Measurements from ENCODE around the gene CUX1. TPM values are rescaled to one million over a fixed set of nuclear protein-coding genes. Genes with fewer than 3 reads are reported as not detected.

The CUX1 gene
- total RNA-seq, 1 experiment from 2014 or later, result 64.3 TPM

DNA sequence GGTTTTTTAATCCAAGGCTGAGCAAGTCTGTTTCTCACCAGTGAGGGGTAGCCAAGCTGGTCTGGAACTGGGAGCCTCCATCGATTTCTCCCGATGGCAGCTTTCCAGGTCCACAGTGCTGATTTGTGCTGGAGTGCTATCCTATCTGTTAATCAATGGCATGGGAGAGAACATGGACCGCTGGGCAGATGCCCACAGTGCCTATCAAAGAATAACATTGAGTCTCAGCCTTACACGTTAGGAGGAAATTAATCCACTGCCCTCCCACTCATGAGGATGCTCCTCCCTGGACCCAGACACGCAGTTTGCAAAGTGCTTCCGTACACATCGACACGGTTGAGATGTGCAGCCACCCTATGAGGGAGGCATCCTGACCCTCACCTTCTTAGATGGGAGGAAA, 36.0 kb upstream of the CUX1 start:
- ChIA-PET CTCF (no interaction called here), POLR2A (no interaction called here)
- Mint-ChIP-seq H3K36me3 (no peaks in the 10 kb centered on the region), H3K4me3 (no peak overlapping the region), H3K9me3 (no peaks in the 10 kb centered on the region), H3K4me1 (no peaks in the 10 kb centered on the region), H3K27me3 (ENCODE audit: low read depth) (peaks cover 2% of the 10 kb centered on the region; the same call in 1 of the 2 replicates), H3K27ac (no peak overlapping the region)
- DNase-seq (ENCODE audit: low spot score) (no peak), ATAC-seq (no peak)
- TF ChIP-seq ZNF232 (CRISPR knock-in tag; IDR thresholded peaks at IDR 0.05) (no peak), EMX1 (CRISPR knock-in tag; IDR thresholded peaks at IDR 0.05) (no peak), JAZF1 (CRISPR knock-in tag; IDR thresholded peaks at IDR 0.05) (no peak), NR3C1 (CRISPR knock-in tag; conservative IDR thresholded peaks at IDR 0.05; ENCODE audit: low read depth) (no peak), ZBTB21 (CRISPR knock-in tag; IDR thresholded peaks at IDR 0.05; ENCODE audit: borderline replicate concordance) (no peak), GRHL2 (CRISPR knock-in tag; IDR thresholded peaks at IDR 0.05; ENCODE audit: insufficient replicate concordance, severe bottlenecking) (no peak), ESRRA (CRISPR knock-in tag; IDR thresholded peaks at IDR 0.05; ENCODE audit: borderline replicate concordance) (no peak)
- TF ChIP-seq, protein P1, sequence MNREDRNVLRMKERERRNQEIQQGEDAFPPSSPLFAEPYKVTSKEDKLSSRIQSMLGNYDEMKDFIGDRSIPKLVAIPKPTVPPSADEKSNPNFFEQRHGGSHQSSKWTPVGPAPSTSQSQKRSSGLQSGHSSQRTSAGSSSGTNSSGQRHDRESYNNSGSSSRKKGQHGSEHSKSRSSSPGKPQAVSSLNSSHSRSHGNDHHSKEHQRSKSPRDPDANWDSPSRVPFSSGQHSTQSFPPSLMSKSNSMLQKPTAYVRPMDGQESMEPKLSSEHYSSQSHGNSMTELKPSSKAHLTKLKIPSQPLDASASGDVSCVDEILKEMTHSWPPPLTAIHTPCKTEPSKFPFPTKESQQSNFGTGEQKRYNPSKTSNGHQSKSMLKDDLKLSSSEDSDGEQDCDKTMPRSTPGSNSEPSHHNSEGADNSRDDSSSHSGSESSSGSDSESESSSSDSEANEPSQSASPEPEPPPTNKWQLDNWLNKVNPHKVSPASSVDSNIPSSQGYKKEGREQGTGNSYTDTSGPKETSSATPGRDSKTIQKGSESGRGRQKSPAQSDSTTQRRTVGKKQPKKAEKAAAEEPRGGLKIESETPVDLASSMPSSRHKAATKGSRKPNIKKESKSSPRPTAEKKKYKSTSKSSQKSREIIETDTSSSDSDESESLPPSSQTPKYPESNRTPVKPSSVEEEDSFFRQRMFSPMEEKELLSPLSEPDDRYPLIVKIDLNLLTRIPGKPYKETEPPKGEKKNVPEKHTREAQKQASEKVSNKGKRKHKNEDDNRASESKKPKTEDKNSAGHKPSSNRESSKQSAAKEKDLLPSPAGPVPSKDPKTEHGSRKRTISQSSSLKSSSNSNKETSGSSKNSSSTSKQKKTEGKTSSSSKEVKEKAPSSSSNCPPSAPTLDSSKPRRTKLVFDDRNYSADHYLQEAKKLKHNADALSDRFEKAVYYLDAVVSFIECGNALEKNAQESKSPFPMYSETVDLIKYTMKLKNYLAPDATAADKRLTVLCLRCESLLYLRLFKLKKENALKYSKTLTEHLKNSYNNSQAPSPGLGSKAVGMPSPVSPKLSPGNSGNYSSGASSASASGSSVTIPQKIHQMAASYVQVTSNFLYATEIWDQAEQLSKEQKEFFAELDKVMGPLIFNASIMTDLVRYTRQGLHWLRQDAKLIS (CRISPR knock-in tag; IDR thresholded peaks at IDR 0.05; ENCODE audit: borderline replicate concordance), result no peak
- TF ChIP-seq, protein P2, sequence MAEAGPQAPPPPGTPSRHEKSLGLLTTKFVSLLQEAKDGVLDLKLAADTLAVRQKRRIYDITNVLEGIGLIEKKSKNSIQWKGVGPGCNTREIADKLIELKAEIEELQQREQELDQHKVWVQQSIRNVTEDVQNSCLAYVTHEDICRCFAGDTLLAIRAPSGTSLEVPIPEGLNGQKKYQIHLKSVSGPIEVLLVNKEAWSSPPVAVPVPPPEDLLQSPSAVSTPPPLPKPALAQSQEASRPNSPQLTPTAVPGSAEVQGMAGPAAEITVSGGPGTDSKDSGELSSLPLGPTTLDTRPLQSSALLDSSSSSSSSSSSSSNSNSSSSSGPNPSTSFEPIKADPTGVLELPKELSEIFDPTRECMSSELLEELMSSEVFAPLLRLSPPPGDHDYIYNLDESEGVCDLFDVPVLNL (CRISPR knock-in tag; IDR thresholded peaks at IDR 0.05; ENCODE audit: borderline replicate concordance, low read depth), result no peak

DNA sequence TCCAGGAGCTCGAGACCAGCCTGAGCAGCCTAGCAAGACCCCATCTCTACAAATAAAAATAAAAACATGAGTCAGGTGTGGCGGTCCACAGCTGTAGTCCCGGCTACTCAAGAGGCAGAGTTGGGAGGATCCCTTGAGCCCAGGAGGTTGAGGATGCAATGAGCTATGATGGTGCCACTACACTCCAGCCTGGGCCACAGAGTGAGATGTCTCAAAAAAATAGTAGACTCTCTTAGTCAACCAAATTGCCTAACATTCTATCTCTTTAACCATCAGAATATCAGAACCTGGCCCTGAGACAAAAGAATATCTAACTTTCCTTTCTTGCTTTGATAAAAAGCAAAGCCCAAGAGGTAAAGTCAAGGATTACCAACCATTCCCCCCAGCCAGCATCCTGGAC, 35.0 kb upstream of the CUX1 start:
- Mint-ChIP-seq H3K27ac (no peak overlapping the region), H3K4me1 (no peaks in the 10 kb centered on the region), H3K9me3 (no peaks in the 10 kb centered on the region), H3K27me3 (ENCODE audit: low read depth) (peaks cover 2% of the 10 kb centered on the region; the same call in 1 of the 2 replicates), H3K36me3 (no peaks in the 10 kb centered on the region), H3K4me3 (no peak overlapping the region)
- ATAC-seq (no peak), DNase-seq (ENCODE audit: low spot score) (no peak)
- ChIA-PET CTCF (no interaction called here), POLR2A (no interaction called here)
- TF ChIP-seq, protein P3, sequence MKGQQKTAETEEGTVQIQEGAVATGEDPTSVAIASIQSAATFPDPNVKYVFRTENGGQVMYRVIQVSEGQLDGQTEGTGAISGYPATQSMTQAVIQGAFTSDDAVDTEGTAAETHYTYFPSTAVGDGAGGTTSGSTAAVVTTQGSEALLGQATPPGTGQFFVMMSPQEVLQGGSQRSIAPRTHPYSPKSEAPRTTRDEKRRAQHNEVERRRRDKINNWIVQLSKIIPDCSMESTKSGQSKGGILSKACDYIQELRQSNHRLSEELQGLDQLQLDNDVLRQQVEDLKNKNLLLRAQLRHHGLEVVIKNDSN (CRISPR knock-in tag; IDR thresholded peaks at IDR 0.05), result no peak
- TF ChIP-seq, protein P4, sequence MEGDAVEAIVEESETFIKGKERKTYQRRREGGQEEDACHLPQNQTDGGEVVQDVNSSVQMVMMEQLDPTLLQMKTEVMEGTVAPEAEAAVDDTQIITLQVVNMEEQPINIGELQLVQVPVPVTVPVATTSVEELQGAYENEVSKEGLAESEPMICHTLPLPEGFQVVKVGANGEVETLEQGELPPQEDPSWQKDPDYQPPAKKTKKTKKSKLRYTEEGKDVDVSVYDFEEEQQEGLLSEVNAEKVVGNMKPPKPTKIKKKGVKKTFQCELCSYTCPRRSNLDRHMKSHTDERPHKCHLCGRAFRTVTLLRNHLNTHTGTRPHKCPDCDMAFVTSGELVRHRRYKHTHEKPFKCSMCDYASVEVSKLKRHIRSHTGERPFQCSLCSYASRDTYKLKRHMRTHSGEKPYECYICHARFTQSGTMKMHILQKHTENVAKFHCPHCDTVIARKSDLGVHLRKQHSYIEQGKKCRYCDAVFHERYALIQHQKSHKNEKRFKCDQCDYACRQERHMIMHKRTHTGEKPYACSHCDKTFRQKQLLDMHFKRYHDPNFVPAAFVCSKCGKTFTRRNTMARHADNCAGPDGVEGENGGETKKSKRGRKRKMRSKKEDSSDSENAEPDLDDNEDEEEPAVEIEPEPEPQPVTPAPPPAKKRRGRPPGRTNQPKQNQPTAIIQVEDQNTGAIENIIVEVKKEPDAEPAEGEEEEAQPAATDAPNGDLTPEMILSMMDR (IDR thresholded peaks at IDR 0.05), result no peak
- TF ChIP-seq GRHL2 (CRISPR knock-in tag; IDR thresholded peaks at IDR 0.05; ENCODE audit: insufficient replicate concordance, severe bottlenecking) (no peak), ZNF671 (CRISPR knock-in tag; IDR thresholded peaks at IDR 0.05) (no peak), SP1 (CRISPR knock-in tag; conservative IDR thresholded peaks at IDR 0.05) (no peak), RORB (CRISPR knock-in tag; IDR thresholded peaks at IDR 0.05) (no peak), ZNF232 (CRISPR knock-in tag; IDR thresholded peaks at IDR 0.05) (no peak), CBFB (CRISPR knock-in tag; IDR thresholded peaks at IDR 0.05; ENCODE audit: low read depth) (no peak), MYBL2 (CRISPR knock-in tag; IDR thresholded peaks at IDR 0.05) (no peak), OVOL2 (CRISPR knock-in tag; IDR thresholded peaks at IDR 0.05; ENCODE audit: borderline replicate concordance) (no peak), TP53 (CRISPR knock-in tag; IDR thresholded peaks at IDR 0.05) (no peak), JUN (CRISPR knock-in tag; IDR thresholded peaks at IDR 0.05) (no peak)
- TF ChIP-seq, protein P5, sequence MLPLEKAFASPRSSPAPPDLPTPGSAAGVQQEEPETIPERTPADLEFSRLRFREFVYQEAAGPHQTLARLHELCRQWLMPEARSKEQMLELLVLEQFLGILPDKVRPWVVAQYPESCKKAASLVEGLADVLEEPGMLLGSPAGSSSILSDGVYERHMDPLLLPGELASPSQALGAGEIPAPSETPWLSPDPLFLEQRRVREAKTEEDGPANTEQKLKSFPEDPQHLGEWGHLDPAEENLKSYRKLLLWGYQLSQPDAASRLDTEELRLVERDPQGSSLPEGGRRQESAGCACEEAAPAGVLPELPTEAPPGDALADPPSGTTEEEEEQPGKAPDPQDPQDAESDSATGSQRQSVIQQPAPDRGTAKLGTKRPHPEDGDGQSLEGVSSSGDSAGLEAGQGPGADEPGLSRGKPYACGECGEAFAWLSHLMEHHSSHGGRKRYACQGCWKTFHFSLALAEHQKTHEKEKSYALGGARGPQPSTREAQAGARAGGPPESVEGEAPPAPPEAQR (CRISPR knock-in tag; IDR thresholded peaks at IDR 0.05), result no peak
- TF ChIP-seq, protein P6, sequence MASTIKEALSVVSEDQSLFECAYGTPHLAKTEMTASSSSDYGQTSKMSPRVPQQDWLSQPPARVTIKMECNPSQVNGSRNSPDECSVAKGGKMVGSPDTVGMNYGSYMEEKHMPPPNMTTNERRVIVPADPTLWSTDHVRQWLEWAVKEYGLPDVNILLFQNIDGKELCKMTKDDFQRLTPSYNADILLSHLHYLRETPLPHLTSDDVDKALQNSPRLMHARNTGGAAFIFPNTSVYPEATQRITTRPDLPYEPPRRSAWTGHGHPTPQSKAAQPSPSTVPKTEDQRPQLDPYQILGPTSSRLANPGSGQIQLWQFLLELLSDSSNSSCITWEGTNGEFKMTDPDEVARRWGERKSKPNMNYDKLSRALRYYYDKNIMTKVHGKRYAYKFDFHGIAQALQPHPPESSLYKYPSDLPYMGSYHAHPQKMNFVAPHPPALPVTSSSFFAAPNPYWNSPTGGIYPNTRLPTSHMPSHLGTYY (CRISPR knock-in tag; IDR thresholded peaks at IDR 0.05), result no peak
